Measurements from ENCODE around the gene APP.

DNA sequence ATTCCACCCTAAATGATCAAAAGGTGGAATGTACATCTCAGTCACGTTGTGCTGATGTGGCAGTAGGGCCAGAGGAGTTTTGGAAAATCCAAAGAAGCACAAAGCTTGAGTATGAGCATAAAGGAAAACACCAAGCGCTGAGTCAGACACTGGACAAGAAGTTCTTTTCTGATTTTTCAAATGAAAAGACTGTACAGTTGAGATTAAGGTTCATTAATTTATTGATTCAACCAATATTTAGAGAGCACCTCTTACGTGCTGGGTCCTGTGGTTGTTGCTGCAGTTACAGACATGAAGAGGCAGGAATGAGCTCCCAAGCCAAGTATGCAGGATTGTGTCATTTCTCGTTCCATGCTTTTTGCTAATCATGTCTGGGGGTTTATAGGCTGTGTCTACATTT lies 28.9 kb upstream of the APP start:
- no peak for TF ChIP-seq CTCF (IDR thresholded peaks at IDR 0.05; ENCODE audit: low read length)
- TF ChIP-seq EZH2 (IDR thresholded peaks at IDR 0.05; ENCODE audit: borderline replicate concordance, low read length): no peak
